ENCODE measurements around the gene ZNF747.

Gene ZNF747

DNA sequence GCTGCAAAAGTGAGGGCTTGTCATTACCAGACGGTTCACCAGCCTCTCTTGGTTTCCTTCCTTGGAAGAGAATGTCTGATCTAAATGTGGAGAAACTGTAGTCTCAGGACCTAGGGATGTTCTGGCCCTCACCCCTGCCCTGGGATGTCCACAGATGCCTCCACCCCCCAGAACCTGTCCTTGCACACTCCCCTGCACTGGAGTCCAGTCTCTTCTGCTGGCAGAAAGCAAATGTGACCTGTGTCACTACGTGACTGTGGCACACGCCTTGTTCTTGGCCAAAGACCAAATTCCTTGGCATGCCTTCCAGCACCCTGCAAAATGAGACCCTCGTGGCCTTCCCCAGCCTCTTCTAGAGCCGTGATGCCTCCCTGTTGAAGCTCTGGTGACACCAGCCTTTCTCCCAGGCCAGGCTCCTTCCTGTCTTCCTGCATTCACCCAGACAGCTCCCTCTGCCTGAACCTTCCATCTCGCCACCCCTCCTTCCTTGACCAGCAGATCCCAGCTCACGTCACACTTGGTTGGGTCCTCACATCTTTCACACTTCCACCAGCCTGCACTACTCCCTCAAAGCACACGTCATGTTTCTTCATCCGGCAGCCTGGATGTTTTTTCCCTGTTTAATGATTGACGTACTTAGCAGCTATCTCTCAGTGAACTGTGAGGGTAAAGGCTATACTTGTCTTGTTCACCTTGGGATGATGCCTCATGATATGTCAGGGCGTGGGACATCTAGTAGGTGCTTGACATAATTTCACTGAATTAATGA, 12.6 kb downstream of the ZNF747 start:
- no peak overlapping the region for H3K27ac ChIP-seq (ENCODE audit: low read length)

GRCh38 chr16:30521476-30521872, 13.2 kb downstream of the ZNF747 start:
- no peaks in the 10 kb centered on the region for H3K27me3 ChIP-seq (ENCODE audit: low read depth, low read length)
- no peaks in the 10 kb centered on the region for H3K9me3 ChIP-seq (ENCODE audit: control insufficient read depth in 1 of 2, low read length in 2 of 2)
- peaks cover 0 to 9% of the 10 kb centered on the region in 2 donors for H3K36me3 ChIP-seq (ENCODE audit: control insufficient read depth in 1 of 2, insufficient read depth in 2 of 2, low read length in 2 of 2)
- H3K27ac ChIP-seq (ENCODE audit: low read length): no peak overlapping the region
- H3K4me1 ChIP-seq (ENCODE audit: control insufficient read depth in 1 of 2, insufficient read depth in 2 of 2, low read length in 2 of 2): peaks cover 0 to 15% of the 10 kb centered on the region in 2 donors
- no peak overlapping the region for H3K4me3 ChIP-seq (ENCODE audit: low read depth in 1 of 2, low read length in 2 of 2)

More for the DNA sequence above, 12.6 kb downstream of the ZNF747 start:
- peaks cover 0 to 9% of the 10 kb centered on the region in 2 donors for H3K36me3 ChIP-seq (ENCODE audit: control insufficient read depth in 1 of 2, insufficient read depth in 2 of 2, low read length in 2 of 2)
- H3K4me3 ChIP-seq (ENCODE audit: low read depth in 1 of 2, low read length in 2 of 2): no peak overlapping the region
- H3K9me3 ChIP-seq (ENCODE audit: control insufficient read depth in 1 of 2, low read length in 2 of 2): no peaks in the 10 kb centered on the region
- no peaks in the 10 kb centered on the region for H3K27me3 ChIP-seq (ENCODE audit: low read depth, low read length)
- H3K4me1 ChIP-seq (ENCODE audit: control insufficient read depth in 1 of 2, insufficient read depth in 2 of 2, low read length in 2 of 2): peaks cover 0 to 15% of the 10 kb centered on the region in 2 donors

DNA sequence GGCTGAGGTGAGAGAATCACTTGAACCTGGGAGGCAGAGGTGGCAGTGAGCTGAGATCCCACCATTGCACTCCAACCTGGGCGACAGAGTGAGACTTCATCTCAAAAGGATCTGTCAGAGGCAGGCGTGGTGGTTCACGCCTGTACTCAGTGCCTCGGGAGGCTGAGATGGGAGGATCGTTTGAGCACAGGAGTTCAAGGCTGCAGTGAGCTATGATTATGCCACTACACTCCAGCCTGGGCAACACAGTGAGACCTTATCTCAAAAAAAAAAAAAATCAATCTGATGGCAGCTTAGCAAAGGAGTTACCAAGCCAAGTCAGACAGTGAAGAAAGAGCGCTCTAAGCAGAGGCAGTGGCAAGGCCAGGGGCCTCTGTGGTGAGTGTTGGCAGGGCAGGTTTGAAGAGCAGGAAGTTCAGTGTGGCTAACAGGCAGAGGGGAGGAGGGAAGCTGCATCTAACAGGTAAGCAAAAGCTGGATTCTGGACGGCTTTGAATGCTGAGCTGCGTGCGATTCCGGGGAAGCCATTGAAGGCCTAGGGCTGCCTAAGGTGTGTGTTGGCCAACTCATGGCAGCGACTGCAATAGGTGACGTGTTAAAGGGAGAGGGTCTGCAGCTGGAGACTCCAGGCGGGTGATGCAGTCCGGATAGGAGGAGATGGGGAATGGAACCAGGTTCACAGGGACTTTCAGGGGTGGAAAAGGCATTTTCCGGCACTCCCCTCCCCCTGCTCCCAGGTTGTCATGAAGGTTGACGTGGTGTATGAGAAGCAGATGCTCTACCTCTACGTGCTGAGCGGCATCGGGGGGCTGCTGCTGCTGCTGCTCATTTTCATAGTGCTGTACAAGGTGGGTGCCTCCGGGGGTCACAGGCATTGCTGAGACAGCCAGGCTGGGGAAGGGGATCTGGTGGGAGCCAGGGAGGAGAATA, 15.3 kb downstream of the ZNF747 start:
- H3K4me3 ChIP-seq (ENCODE audit: low read depth in 1 of 2, low read length in 2 of 2): no peak overlapping the region
- no peaks in the 10 kb centered on the region for H3K27me3 ChIP-seq (ENCODE audit: low read depth, low read length)
- H3K4me1 ChIP-seq (ENCODE audit: control insufficient read depth in 1 of 2, insufficient read depth in 2 of 2, low read length in 2 of 2): peaks cover 0 to 5% of the 10 kb centered on the region in 2 donors
- H3K27ac ChIP-seq (ENCODE audit: low read length): no peak overlapping the region
- H3K9me3 ChIP-seq (ENCODE audit: control insufficient read depth in 1 of 2, low read length in 2 of 2): no peaks in the 10 kb centered on the region
- H3K36me3 ChIP-seq (ENCODE audit: control insufficient read depth in 1 of 2, insufficient read depth in 2 of 2, low read length in 2 of 2): no peaks in the 10 kb centered on the region

DNA sequence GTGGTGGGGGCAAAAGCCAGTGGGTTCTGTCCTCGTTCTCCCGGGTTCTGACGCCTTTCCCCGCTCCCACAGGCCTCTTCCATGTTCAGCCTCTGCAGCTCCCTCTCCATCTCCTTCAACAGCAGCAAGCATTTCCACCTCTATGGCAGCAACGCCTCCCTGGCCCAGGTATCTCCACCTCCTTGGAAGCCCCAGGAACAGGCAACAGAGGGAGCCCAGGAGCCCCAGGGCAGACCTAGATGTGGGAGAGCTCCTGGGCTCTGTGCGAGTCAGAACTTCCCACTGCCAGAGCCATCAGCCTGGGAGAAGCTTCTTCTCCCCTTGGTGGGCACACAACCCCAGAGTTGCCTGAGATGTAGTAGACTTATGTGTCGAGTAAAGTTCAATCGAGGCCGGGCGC, 16.1 kb downstream of the ZNF747 start:
- Histone ChIP-seq H3K27me3 (ENCODE audit: low read depth, low read length) (no peaks in the 10 kb centered on the region), H3K4me1 (ENCODE audit: control insufficient read depth in 1 of 2, insufficient read depth in 2 of 2, low read length in 2 of 2) (no peaks in the 10 kb centered on the region), H3K36me3 (ENCODE audit: control insufficient read depth in 1 of 2, insufficient read depth in 2 of 2, low read length in 2 of 2) (no peaks in the 10 kb centered on the region), H3K4me3 (ENCODE audit: low read depth in 1 of 2, low read length in 2 of 2) (no peak overlapping the region), H3K9me3 (ENCODE audit: control insufficient read depth in 1 of 2, low read length in 2 of 2) (no peaks in the 10 kb centered on the region), H3K27ac (ENCODE audit: low read length) (no peak overlapping the region)

GRCh38 chr16:30515275-30515674, 19.4 kb downstream of the ZNF747 start:
- Histone ChIP-seq H3K27me3 (ENCODE audit: low read depth, low read length) (no peaks in the 10 kb centered on the region), H3K9me3 (ENCODE audit: control insufficient read depth in 1 of 2, low read length in 2 of 2) (no peaks in the 10 kb centered on the region), H3K27ac (ENCODE audit: low read length) (no peak overlapping the region), H3K36me3 (ENCODE audit: control insufficient read depth in 1 of 2, insufficient read depth in 2 of 2, low read length in 2 of 2) (peaks cover 0 to 6% of the 10 kb centered on the region in 2 donors), H3K4me3 (ENCODE audit: low read depth in 1 of 2, low read length in 2 of 2) (no peak overlapping the region), H3K4me1 (ENCODE audit: control insufficient read depth in 1 of 2, insufficient read depth in 2 of 2, low read length in 2 of 2) (no peaks in the 10 kb centered on the region)

DNA sequence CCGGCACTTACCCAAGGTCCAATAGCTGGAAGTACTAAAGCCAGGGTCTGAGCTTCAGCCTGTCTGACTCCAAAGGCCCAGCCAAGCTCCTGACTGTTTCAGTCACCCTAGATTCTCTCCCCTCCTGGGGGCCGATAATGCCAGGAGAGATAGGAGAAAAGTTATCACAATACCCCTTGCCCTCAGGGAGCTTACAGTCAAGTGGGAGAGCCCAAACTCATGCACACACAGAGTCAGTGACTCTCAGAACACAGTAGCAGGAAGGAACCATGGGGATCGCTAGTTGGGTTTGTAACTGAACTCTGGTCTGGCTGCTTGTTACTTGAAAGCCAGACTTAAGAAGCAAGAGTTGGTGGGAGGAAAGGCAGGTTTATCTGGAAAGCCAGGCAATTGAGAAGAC, 23.1 kb downstream of the ZNF747 start:
- no peak overlapping the region for H3K4me3 ChIP-seq (ENCODE audit: low read depth in 1 of 2, low read length in 2 of 2)
- peaks cover 0 to 6% of the 10 kb centered on the region in 2 donors for H3K36me3 ChIP-seq (ENCODE audit: control insufficient read depth in 1 of 2, insufficient read depth in 2 of 2, low read length in 2 of 2)
- no peaks in the 10 kb centered on the region for H3K4me1 ChIP-seq (ENCODE audit: control insufficient read depth in 1 of 2, insufficient read depth in 2 of 2, low read length in 2 of 2)
- H3K9me3 ChIP-seq (ENCODE audit: control insufficient read depth in 1 of 2, low read length in 2 of 2): no peaks in the 10 kb centered on the region
- H3K27ac ChIP-seq (ENCODE audit: low read length): no peak overlapping the region
- H3K27me3 ChIP-seq (ENCODE audit: low read depth, low read length): no peaks in the 10 kb centered on the region

GRCh38 chr16:30510376-30510938, 24.2 kb downstream of the ZNF747 start:
- Histone ChIP-seq H3K27ac (ENCODE audit: low read length) (no peak overlapping the region), H3K27me3 (ENCODE audit: low read depth, low read length) (no peaks in the 10 kb centered on the region), H3K9me3 (ENCODE audit: control insufficient read depth in 1 of 2, low read length in 2 of 2) (no peaks in the 10 kb centered on the region), H3K36me3 (ENCODE audit: control insufficient read depth in 1 of 2, insufficient read depth in 2 of 2, low read length in 2 of 2) (peaks cover 0 to 6% of the 10 kb centered on the region in 2 donors), H3K4me3 (ENCODE audit: low read depth in 1 of 2, low read length in 2 of 2) (no peak overlapping the region), H3K4me1 (ENCODE audit: control insufficient read depth in 1 of 2, insufficient read depth in 2 of 2, low read length in 2 of 2) (no peaks in the 10 kb centered on the region)

GRCh38 chr16:30509081-30509765, 25.4 kb downstream of the ZNF747 start:
- H3K4me3 ChIP-seq (ENCODE audit: low read depth in 1 of 2, low read length in 2 of 2): no peak overlapping the region
- H3K36me3 ChIP-seq (ENCODE audit: control insufficient read depth in 1 of 2, insufficient read depth in 2 of 2, low read length in 2 of 2): peaks cover 0 to 6% of the 10 kb centered on the region in 2 donors
- H3K27ac ChIP-seq (ENCODE audit: low read length): no peak overlapping the region
- H3K4me1 ChIP-seq (ENCODE audit: control insufficient read depth in 1 of 2, insufficient read depth in 2 of 2, low read length in 2 of 2): no peaks in the 10 kb centered on the region
- H3K27me3 ChIP-seq (ENCODE audit: low read depth, low read length): no peaks in the 10 kb centered on the region
- H3K9me3 ChIP-seq (ENCODE audit: control insufficient read depth in 1 of 2, low read length in 2 of 2): no peaks in the 10 kb centered on the region

DNA sequence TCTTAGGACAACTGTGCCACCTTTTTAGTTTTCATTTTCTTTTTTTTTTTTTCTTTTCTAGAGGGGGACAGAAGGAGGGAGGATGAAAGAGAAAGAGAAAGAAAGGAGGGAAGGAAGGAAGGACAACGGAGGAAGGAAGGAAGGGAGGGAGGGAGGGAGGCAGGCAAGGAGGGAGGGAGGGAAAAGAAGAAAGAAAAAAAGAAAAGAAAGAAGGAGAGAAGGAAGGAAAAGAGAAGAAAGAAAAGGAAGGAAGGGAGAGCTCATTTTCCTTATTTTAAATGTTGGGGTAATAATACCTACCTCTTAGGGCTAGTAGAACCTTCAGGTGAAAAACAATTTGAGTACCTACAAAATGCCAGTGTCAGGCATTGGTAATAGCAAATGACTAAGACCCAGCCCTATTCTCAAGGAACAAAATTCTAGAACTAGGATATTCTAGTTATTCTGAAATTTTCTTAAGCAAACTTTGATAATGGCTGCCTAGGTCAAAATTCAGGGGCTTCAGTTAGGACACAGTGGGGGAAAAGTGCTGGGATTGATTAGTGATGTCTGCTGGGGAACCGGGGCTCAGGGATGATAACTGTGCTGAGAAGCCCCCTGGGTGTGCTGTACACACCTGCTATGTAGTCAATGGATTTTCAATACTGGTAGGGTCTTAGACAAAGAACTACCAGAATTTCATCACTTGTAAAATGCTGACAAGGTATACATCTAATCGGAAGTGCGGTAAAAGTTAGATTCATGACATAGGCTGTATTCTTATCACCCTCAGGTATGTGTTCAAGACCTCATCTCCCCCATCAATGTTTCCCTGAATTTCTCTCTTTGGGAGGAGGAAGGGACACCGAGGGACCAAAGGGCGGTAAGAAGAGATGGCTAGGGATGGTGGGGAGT, 31.0 kb downstream of the ZNF747 start:
- Histone ChIP-seq H3K4me3 (ENCODE audit: low read depth in 1 of 2, low read length in 2 of 2) (no peak overlapping the region), H3K27ac (ENCODE audit: low read length) (no peak overlapping the region)

DNA sequence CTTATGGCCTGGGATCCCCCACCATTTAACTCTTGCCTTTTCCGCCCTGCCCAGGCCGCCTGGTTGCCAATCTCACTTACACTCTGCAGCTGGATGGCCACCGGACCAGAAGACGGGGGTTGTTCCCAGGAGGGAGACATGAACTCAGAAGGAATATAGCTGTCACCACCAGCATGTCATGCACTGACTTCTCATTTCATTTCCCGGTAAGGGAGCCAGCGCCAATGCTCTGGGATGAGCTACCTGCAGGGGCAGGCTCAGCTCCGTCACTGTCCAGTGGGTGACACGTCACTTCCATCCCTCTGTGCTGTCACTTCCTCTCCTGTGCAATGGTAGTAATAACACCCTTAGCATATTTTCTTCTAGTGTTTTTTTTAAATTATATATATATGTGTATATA, 35.4 kb downstream of the ZNF747 start:
- Histone ChIP-seq H3K27ac (ENCODE audit: low read length) (no peak overlapping the region), H3K4me3 (ENCODE audit: low read depth in 1 of 2, low read length in 2 of 2) (no peak overlapping the region), H3K36me3 (ENCODE audit: control insufficient read depth in 1 of 2, insufficient read depth in 2 of 2, low read length in 2 of 2) (no peaks in the 10 kb centered on the region), H3K9me3 (ENCODE audit: control insufficient read depth in 1 of 2, low read length in 2 of 2) (no peaks in the 10 kb centered on the region), H3K4me1 (ENCODE audit: control insufficient read depth in 1 of 2, insufficient read depth in 2 of 2, low read length in 2 of 2) (no peaks in the 10 kb centered on the region), H3K27me3 (ENCODE audit: low read depth, low read length) (no peaks in the 10 kb centered on the region)

More for the DNA sequence above, 31.0 kb downstream of the ZNF747 start:
- Histone ChIP-seq H3K27me3 (ENCODE audit: low read depth, low read length) (no peaks in the 10 kb centered on the region), H3K4me1 (ENCODE audit: control insufficient read depth in 1 of 2, insufficient read depth in 2 of 2, low read length in 2 of 2) (no peaks in the 10 kb centered on the region), H3K36me3 (ENCODE audit: control insufficient read depth in 1 of 2, insufficient read depth in 2 of 2, low read length in 2 of 2) (no peaks in the 10 kb centered on the region), H3K9me3 (ENCODE audit: control insufficient read depth in 1 of 2, low read length in 2 of 2) (no peaks in the 10 kb centered on the region)
